GM21825 (cell line): ENCODE measurements around the gene VWA8.

ENCODE experiments used
- ATAC-seq: cut with Tn5 transposase; IDR thresholded peaks from one replicate; pipeline ENCODE4 v1.9.1; 2021; ENCODE audit warnings: mild to moderate bottlenecking, moderate library complexity; ENCODE audit not compliant: unreplicated experiment

Gene VWA8

GRCh38 chr13:41960637-41961465, at the start of gene VWA8:
Gene VWA8, minus strand, starts transcription at chr13:41961109. Its CDS starts 94 bp downstream, at chr13:41961015.
- ATAC-seq: peak; percentile 85

DNA sequence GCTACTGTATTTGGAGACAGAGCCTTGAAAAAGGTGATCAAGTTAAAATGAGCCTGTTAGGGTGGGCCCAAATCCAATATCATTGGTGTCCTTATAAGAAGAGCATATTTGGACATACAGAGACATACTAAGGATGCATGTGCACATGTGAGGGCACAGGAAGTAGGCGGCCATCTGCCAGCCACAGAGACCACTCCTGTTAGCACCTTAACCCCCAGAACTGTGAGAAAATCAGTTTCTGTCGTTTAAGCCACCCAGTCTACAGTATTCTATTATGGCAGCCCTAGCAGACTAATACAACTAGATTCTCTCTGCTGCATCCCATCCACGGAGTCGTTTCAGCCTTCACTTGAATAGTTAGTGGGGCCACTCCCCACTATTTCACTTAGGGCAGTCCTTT, 48.1 kb upstream of the VWA8 start:
- no peak for ATAC-seq

- no peak for ATAC-seq
Observed at GRCh38 chr13:42007844-42008243, 46.9 kb upstream of the VWA8 start.

DNA sequence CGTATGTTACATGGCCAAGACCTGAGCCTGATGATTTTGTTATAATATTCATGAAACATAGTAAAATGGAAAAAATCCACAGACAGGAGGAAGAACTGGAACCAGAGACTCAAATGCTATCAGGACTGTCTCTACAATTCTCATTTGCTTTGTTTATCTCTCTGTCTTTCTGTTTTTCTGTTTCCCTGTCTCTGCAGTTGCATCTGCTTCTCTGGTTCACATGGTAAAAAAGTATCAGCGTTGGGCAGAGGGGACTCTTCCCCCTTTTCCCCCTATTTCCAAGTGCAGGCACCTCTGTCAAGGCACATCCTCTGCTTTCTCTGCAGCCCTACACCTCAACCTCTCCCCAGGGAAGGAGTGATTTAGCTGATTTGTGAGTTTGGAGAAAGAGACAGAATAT, 41.2 kb upstream of the VWA8 start:
- no peak for ATAC-seq

GRCh38 chr13:42001580-42001979, 40.7 kb upstream of the VWA8 start:
- ATAC-seq: no peak

GRCh38 chr13:42000846-42001245, 39.9 kb upstream of the VWA8 start:
- ATAC-seq: no peak

- ATAC-seq: no peak
Observed at GRCh38 chr13:41997396-41997795, 36.5 kb upstream of the VWA8 start.

DNA sequence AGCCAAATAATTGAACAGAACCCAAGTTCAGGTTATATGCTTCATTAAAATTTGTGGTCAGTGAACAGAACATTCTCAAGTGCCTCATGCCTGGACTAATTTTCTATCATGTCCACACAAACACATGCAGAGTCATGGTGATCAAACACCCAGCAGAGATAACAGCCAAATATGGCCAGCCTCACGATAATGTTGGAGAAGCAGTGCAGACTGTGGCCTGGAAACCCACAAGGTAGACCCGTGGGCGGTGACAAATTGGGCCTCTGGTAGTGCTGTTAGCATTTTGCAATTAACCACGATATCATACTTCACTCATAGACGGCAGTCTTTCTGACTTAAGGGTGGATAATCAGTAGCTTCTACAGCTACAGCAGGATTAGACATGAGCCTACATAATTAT, 35.0 kb upstream of the VWA8 start:
- ATAC-seq: no peak

DNA sequence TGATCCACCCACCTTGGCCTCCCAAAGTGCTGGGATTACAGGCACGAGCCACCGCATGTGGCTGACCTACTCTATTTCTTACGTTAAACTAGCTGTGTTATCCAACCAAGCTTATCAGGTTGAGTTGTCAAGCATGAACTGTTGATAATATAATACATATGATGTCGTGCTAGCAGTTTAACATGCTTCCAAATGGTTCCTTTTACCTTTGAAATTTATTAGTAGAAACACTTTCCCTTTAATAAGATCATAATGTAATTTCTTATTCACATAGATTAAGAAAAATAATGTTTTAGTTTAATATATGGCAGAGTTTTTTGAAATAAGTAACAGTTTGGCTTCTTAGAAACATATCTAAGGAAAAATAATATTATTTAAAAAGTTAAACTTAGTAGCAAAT, 34.4 kb upstream of the VWA8 start:
- ATAC-seq: no peak

DNA sequence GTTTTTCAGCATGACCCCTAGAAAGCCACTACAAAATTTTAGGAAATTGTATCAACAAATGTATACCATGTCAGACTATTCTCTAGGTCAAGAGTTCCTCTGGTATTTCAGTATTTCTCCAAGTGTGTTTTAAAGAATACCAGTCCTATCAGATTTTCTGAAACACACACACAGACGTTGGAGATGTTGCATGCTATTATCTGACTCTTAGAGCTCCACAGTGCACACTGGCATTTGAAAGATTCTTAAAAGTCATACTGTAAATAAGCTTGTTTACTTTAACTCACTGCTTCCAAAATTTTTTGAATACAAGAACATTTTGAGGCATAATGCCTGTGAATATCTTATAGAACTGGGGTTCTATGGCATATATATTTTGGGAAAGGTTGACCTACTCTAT, 33.8 kb upstream of the VWA8 start:
- no peak for ATAC-seq

DNA sequence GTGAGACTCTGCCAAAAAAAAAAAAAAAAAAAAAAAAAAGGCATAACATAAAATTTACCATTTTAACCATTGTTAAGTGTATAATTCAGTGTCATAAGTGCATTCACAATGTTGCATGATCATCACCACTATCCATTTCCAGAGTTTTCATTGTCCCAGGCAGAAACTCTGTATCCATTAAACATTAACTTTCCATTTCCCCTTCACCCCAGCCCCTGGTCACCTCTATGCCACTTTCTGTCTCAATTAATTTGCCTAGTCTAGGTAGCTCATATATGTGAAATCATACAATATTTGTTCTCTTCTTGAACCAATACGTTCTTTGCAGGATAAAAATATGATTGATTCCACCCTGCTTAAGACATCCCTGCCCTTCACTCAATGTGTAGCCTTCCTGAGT, 31.0 kb upstream of the VWA8 start:
- ATAC-seq: no peak

GRCh38 chr13:41988244-41988643, 27.3 kb upstream of the VWA8 start:
- no peak for ATAC-seq

GRCh38 chr13:41985788-41986508, 25.0 kb upstream of the VWA8 start:
- ATAC-seq: no peak

DNA sequence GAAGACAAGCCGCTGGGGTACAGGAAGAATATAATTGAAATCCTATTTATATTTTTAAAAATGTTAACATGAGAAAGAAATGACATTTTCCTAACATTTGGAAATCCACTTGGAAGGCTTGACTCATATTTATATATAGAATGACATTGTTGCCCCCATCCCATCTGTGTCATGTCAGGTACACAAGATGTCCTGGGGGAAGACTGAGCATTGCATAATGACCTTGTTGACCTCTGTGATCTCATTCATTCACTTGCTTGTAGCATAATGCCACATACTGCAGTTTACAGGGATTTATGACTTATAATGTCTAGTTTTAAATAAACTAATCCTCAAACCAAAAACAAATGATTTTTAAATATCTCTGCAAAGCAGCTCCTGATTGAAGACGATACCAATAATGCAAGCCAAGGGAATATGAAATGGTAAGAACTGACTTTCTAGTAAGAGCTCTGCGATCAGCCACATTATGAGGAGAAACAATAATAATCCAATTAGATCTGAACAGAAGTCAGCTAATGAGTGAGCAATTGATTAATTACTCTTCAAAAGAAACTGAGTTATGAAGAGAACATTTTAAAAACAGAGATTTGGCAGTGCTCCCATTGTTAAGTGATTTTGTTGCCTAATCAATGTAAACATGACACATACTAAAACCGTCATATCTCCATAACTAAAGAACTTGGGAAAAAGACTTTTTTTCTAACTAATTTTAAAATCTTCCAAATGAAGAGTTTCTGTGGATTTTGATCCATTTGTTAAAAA, 21.2 kb upstream of the VWA8 start:
- ATAC-seq: no peak

GRCh38 chr13:41978007-41978406, 17.1 kb upstream of the VWA8 start:
- ATAC-seq: no peak

DNA sequence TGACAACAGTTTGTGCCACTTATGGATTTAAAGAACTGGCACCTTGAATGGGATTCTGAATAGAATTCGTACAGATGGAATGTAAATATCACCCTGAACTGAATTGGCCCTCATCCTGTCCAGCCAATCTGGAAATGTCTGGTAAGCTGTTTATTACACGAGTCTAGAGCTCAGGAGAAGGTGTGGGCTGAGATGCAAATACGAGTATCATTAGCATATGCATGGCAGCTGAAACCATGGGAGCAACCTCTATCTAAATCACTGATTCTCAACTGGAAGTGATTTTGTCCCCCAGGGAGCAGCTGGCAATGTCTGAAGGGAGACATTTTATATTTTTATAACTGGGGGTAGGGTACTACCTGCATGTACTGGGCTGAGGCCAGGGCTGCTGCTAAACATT, 15.6 kb upstream of the VWA8 start:
- ATAC-seq: no peak

DNA sequence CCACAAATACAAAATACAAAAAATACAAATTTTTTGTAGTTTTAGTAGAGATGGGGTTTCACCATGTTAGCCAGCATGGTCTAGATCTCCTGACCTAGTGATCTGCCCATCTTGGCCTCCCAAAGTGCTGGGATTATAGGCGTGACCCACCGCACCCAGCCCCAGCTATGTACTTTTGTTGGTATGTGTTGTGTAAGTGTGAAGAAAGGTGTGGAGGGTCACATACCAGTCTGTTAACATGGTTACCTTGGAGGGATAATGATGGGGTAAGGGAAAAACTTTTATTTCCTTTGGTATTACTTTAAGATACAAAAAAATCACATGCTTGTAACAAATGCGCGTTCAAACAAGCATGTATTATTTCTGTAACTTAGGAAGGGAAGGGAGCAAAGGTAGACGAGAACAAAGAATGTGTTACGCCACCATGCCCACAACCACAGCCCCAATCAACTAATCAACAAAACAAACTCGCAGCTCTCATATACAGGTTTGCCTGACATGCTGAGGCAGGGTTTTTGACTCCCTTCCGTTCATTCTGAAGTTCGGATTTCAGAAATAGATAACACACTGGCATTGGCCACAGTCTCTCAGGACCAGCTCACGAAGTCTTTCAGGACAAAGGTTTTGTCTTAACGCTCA, 13.5 kb upstream of the VWA8 start:
- ATAC-seq: no peak

DNA sequence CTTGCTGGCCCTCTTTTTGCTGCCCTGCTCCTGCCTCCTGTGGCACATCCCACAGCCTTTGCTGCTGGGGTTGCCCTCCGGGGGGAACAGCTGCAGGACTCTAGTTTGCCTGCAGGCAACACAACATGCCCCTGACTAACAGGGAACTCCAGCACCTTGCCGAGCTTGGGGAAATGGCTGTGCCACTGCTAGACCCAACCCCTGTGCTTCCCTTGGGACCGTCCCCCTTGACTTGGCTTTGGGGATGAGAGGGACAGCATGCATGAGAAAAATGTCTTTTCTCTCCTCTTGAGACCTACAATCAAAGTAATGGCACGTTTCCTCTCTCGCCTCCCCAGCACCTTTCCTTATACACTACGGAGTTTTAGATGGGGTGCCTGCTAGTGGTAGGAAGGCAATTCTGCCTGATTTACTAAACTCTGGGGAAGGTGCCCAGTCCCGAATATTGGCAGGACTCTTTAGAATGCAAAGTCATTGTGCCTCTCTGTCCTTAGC, 12.4 kb upstream of the VWA8 start:
- no peak for ATAC-seq

DNA sequence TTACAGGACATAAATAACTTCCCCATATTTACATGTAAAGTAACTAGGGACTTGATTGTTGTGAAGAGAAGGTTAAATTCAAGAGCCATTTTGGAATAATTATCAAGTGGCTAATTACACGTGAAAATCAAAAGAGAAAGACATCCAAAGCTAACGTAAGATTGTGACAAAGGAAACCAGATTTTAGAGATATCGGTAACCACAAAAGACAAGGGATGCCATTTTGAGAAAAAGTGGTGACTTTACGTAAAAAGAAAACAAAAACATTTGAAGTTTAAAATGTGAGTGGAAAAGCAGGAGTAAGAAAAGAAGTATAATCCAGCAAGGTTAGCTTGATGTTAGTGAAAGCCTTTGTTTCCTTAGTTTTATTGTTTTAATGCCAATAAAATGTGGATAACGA, 10.9 kb upstream of the VWA8 start:
- no peak for ATAC-seq

DNA sequence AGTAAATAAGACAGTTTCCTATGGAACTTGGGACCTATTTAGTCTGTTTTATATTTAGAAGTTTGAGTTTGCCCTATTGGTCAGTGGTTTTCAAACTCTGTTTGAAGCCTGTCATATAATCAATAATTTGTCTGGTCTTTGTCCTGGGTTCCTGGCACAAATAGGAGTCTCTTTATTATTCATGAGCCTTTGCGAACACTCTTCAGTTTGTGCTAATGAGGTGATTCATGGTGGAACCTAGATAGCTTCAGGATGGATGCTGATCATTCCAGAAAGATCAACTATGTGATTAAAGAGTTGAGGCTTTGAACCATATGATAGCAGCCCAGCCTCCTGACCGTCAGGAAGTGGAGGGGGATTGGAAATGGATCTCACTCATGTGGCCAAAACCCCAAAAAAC, 10.0 kb upstream of the VWA8 start:
- ATAC-seq: no peak

- no peak for ATAC-seq
Observed at GRCh38 chr13:41970022-41970421, 9.1 kb upstream of the VWA8 start.
